MM.1S (cell line): Measurements from ENCODE around the gene ARF1.

Source experiments
- EZH2 ChIP-seq: fragments of 300-600 bp; sonication (generic); optimal IDR thresholded peaks from 2 replicates; pipeline ENCODE3; 2017; ENCODE audit warnings: low read depth, mild to moderate bottlenecking, antibody characterized with exemption, low read length, mixed read lengths
- EZH2phosphoT487 ChIP-seq: fragments of 300-600 bp; sonication (generic); IDR thresholded peaks from 2 replicates; pipeline ENCODE4 v1.6.1; 2018; ENCODE audit warnings: antibody characterized with exemption, low read length
- TF ChIP-seq, protein P1 (sequence below): fragments of 300-600 bp; sonication (generic); IDR thresholded peaks from 2 replicates; pipeline ENCODE4 v1.5.1; 2016; ENCODE audit warnings: antibody characterized with exemption, low read length, mixed read lengths

DNA sequence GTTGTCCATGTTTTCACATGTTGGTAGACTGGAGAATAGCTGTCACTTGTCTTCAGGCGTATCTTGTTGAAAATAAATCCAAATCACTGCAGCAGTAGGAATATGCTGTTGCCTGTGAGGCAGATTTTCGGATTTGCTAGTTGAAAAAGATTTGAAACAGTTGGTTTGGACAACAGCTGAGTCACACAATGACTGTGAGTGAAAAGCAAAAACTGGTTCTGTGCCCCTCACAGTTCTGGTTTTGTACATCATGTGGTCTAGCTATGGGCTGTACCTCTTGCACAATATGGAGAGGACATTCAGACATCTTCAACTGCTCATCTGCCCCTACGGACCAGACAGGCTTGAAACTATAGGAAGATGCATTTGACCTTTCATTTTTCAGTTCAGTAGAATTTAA, 1.8 kb downstream of the ARF1 start:
- TF ChIP-seq, protein P1, sequence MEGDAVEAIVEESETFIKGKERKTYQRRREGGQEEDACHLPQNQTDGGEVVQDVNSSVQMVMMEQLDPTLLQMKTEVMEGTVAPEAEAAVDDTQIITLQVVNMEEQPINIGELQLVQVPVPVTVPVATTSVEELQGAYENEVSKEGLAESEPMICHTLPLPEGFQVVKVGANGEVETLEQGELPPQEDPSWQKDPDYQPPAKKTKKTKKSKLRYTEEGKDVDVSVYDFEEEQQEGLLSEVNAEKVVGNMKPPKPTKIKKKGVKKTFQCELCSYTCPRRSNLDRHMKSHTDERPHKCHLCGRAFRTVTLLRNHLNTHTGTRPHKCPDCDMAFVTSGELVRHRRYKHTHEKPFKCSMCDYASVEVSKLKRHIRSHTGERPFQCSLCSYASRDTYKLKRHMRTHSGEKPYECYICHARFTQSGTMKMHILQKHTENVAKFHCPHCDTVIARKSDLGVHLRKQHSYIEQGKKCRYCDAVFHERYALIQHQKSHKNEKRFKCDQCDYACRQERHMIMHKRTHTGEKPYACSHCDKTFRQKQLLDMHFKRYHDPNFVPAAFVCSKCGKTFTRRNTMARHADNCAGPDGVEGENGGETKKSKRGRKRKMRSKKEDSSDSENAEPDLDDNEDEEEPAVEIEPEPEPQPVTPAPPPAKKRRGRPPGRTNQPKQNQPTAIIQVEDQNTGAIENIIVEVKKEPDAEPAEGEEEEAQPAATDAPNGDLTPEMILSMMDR: no peak
- TF ChIP-seq EZH2 (no peak), EZH2phosphoT487 (no peak)
